Lung (tissue), 12 donors: ENCODE measurements around the gene SET. TPM values are rescaled to one million over a fixed set of nuclear protein-coding genes. Genes with fewer than 3 reads are reported as not detected.

Experiments
- ATAC-seq: fragments of 200-7000 bp; cut with Tn5 transposase; one replicate; pipeline ENCODE4 v1.9.1; 2020; ENCODE audit warnings: moderate number of reproducible peaks; ENCODE audit not compliant: insufficient read depth, low FRiP score
- DNase-seq, 3 donors: peaks; one replicate each; pipeline ENCODE4 v3.0.0-alpha.2; 2013 to 2017
- H3K27ac ChIP-seq, 2 donors: one replicate each; pipeline ENCODE4 v1.5.1; 2013; ENCODE audit warnings: mild to moderate bottlenecking in 2 of 2, moderate library complexity in 2 of 2, control low read depth in 1 of 2, inconsistent platforms in 1 of 2, low read depth in 1 of 2, low read length in 1 of 2
- H3K27me3 ChIP-seq, 3 donors: one replicate each; pipeline ENCODE4 v1.5.1; 2013; ENCODE audit warnings: low read length in 2 of 3; ENCODE audit not compliant: control insufficient read depth in 3 of 3, insufficient read depth in 3 of 3
- H3K36me3 ChIP-seq, 4 donors: one replicate each; pipeline ENCODE4 v1.5.1; 2013; ENCODE audit warnings: low read length in 4 of 4, mild to moderate bottlenecking in 1 of 4, moderate library complexity in 1 of 4; ENCODE audit not compliant: control insufficient read depth in 4 of 4, insufficient read depth in 4 of 4
- H3K4me1 ChIP-seq, 5 donors: one replicate each; pipeline ENCODE4 v1.5.1; 2013; ENCODE audit warnings: low read length in 5 of 5, mild to moderate bottlenecking in 2 of 5, moderate library complexity in 1 of 5; ENCODE audit not compliant: control insufficient read depth in 5 of 5, insufficient read depth in 5 of 5
- H3K4me3 ChIP-seq: one replicate; pipeline ENCODE4 v1.5.1; 2013; ENCODE audit warnings: mild to moderate bottlenecking, control low read depth, moderate library complexity
- H3K9ac ChIP-seq, 2 donors: one replicate each; pipeline ENCODE4 v1.5.1; 2013; ENCODE audit warnings: low read length in 2 of 2, control low read depth in 1 of 2; ENCODE audit not compliant: insufficient read depth in 1 of 2
- H3K9me3 ChIP-seq, 4 donors: one replicate each; pipeline ENCODE4 v1.5.1; 2013; ENCODE audit warnings: low read length in 3 of 4, mild to moderate bottlenecking in 1 of 4, moderate library complexity in 1 of 4; ENCODE audit not compliant: control insufficient read depth in 4 of 4, insufficient read depth in 3 of 4
- CTCF ChIP-seq: IDR thresholded peaks from 2 replicates; pipeline ENCODE4 v1.5.1; 2012; ENCODE audit warnings: mild to moderate bottlenecking; ENCODE audit errors: control extremely low read depth, extremely low read depth
- WGBS, 2 donors: extraction: QIAGEN DNeasy Blood & Tissue Kit; methylation state at CpG; one replicate each; pipeline ENCODE4 v1.1.7; 2013; 5-methylcytosine and 5-hydroxymethylcytosine counted together
- polyA plus RNA-seq, 2 donors: library from polyadenylated mRNA; stranded (reverse); fragments of 200-250 nt; gene quantifications; one replicate each; pipeline ENCODE4 v1.2.1, GENCODE V29; 2013
- total RNA-seq, 2 donors: library from RNA; depleted of rRNA in 1 of 2; stranded (reverse); fragments of >200 nt in 1 of 2; gene quantifications; one replicate each; pipeline ENCODE4 v1.2.1, GENCODE V29; 2014 to 2021
- donor health status: control.
- donor health status: control.
- donor health status: Bipolar disorder and iron deficiency.
- donor health status: healthy.
- donor health status: DM: yes; HTN: yes; CAD: no.

The SET gene
- total and polyA plus RNA-seq, 4 donors = 98.0 to 364 (median 189) TPM

GRCh38 chr9:128722380-128723351 is 33.6 kb downstream of the SET start:
- ATAC-seq (no peak), DNase-seq (no peak)
- Histone ChIP-seq H3K4me3 (no peak overlapping the region), H3K9me3 (no peaks in the 10 kb centered on the region), H3K9ac (no peak overlapping the region), H3K27ac (peak overlapping the region in 1 of 2 donors; percentile 61), H3K36me3 (peaks cover 0 to 15% (median 0%) of the 10 kb centered on the region in 4 donors), H3K27me3 (no peaks in the 10 kb centered on the region), H3K4me1 (peaks cover 0 to 5% (median 0%) of the 10 kb centered on the region in 5 donors)
- 57 to 64% methylated on average over 9 of the region's 9 CpGs for WGBS, 2 donors
- TF ChIP-seq CTCF = no peak

- DNase-seq (peak in 1 of 3 donors; percentile 20), ATAC-seq (no peak)
- TF ChIP-seq CTCF = no peak
- Histone ChIP-seq H3K4me3 (peak overlapping the region; percentile 45), H3K9ac (peak overlapping the region in 1 of 2 donors; percentile 42), H3K4me1 (peaks cover 0 to 5% (median 0%) of the 10 kb centered on the region in 5 donors), H3K36me3 (peaks cover 0 to 15% (median 0%) of the 10 kb centered on the region in 4 donors), H3K27me3 (no peaks in the 10 kb centered on the region), H3K9me3 (no peaks in the 10 kb centered on the region), H3K27ac (peak overlapping the region; percentile 30 to 79)
- WGBS, 2 donors = 35 to 39% methylated on average over 7 of the region's 7 CpGs
Measured at GRCh38 chr9:128723352-128723865, 34.4 kb downstream of the SET start.

GRCh38 chr9:128723866-128724743 is 35.1 kb downstream of the SET start, which contains the start of gene ZDHHC12:
ZDHHC12 (minus strand) TSS chr9:128724127; CDS start chr9:128724093, 34 bp downstream.
- TF ChIP-seq CTCF = no peak
- Histone ChIP-seq H3K9me3 (no peaks in the 10 kb centered on the region), H3K36me3 (peaks cover 0 to 15% (median 0%) of the 10 kb centered on the region in 4 donors), H3K27me3 (no peaks in the 10 kb centered on the region), H3K27ac (peak within 1 kb of the TSS; percentile 30 to 79), H3K9ac (peak within 1 kb of the TSS in 1 of 2 donors; percentile 42), H3K4me3 (peak within 1 kb of the TSS; percentile 45), H3K4me1 (peaks cover 0 to 5% (median 0%) of the 10 kb centered on the region in 5 donors)
- ATAC-seq = peak; percentile 96
- DNase-seq = peak; percentile 81 to 91 (median 90)
- WGBS, 2 donors = 2% methylated on average over 54 to 68 of the region's 68 CpGs
